NCI-H2227 (cell line): ENCODE results near the gene FAM89A.
"Not testable (repeated sequence)": the region's sequence is repeated elsewhere in the genome, so short reads cannot be mapped to it uniquely, and the experiment has no call there.

Experiments used
- DNase-seq: peaks from one replicate; lab custom pipeline; 2025; ENCODE audit not compliant: unreplicated experiment; lab: John Stamatoyannopoulos, UW

FAM89A gene

GRCh38 chr1:231057410-231057809 is 17.4 kb upstream of the FAM89A start:
- no peak for DNase-seq

DNA sequence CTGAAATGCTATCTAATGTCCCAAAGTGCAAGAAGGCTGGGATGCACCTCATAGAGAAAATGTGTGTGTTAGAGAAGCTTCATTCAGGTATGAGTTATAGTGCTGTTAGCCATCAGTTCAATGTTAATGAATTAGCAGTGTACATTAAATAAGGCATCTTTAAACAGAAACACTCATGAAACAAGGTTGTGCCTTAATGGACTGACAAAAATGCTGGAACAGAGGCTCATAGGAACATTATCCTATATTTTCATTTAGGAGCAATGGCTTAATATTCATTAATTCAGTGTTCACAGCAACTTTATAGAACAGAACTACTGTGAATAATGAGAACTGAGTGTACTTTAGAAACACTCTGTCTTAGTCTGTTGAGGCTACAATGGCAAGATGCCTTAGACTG is 15.2 kb upstream of the FAM89A start:
- DNase-seq = no peak

- DNase-seq = no peak
Measured at GRCh38 chr1:231053493-231054162, 13.6 kb upstream of the FAM89A start.

DNA sequence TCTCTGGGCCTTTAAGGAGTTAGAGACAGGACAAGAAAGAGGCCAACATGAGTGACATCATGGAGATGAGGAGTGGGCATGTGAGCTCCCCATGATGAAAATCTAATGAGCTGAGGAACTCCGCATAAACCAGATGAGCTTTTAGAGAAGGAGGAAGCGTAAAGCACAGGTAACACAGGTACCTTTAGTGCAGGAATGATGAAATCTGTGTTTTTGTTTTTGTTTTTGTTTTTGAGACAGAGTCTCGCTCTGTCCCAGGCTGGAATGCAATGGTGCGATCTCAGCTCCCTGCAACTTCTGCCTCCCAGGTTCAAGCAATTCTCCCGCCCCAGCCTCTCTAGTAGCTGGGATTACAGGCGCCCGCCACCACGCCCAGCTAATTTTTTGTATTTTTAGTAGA is 12.7 kb upstream of the FAM89A start:
- no peak for DNase-seq

DNA sequence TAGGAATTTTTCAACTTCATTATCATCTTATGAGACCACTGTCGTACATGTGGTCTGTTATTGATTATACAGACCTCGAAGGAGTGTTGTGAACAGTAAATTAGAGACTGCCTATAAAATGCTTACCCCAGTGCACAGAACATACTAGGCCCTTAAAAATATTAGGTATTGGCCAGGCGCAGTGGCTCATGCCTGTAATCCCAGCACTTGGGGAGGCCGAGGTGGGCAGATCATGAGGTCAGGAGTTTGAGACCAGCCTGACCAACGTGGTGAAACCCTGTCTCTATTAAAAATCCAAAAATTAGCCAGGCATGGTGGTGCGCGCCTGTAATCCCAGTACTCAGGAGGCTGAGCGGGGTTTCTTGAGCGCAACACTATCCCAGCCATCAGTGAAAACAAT is 10.9 kb upstream of the FAM89A start:
- not testable (repeated sequence) for DNase-seq

DNA sequence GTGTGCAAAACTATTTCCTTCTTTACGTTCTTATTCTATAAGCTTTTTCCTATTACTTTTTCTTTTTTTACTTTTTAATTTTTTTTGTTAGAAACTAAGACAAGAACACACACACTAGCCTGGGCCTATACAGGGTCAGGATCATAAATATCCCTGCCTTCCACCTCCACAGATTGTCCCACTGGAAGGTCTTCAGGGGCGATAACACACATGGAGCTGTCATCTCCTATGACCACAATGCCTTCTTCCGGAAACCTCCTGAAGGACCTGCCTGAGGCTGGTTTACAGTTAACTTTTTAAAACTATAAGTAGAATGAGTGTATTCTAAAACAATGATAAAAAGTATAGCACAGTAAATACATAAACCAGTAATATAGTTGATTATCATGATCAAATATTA is 10.3 kb upstream of the FAM89A start:
- no peak for DNase-seq

DNA sequence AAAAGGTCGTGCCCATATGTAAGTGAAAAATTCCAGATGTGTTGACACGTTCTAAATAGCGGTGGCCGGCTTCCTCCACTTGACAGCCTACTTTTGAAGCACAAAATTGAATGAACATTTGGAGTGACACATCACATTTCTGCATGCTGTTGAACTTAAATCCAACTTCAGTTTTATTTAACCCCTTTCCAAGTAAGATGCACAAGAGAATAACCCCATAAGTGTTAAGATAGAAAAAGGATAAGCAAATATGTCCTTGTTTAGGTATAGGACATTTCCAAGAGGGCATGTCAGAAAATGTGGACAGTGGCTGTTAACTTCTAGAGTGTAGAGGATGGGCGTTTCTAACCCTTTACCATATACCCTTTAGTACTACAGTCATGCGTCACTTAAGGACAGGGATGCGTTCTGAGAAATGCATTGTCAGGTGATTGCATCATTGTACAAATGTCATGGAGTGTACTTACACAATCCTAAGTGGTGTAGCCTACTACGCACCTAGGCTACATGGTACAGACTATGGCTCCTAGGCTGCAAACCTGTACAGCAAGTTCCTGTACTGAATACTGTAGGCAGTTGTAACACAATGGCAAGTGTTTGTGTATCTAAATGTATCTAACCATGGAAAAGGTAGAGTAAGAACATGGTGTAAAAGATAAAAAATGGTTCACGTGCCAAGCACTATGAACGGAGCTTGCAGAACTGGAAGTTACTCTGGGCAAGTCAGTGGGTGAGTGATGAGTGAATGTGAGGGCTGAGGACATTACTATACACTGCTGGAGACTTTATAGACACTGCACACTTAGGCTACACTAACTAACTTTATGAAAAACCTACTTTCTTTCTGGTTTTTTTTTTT is 9.3 kb upstream of the FAM89A start:
- no peak for DNase-seq

DNA sequence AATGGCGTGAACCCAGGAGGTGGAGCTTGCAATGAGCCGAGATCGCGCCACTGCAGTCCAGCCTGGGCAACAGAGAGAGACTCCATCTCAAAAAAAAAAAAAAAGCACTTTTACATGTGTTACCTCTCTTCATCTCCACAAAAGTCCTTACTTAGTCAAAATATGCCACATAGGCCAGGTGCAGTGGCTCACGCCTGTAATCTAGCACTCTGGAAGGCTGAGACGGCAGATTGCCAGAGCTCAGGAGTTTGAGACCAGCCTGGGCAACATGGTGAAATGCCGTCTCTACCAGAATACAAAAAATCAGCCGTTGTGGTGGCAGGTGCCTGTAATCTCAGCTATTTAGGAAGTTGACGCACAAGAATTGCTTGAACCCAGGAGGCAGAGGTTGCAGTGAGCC is 8.4 kb upstream of the FAM89A start:
- DNase-seq = not testable (repeated sequence)

DNA sequence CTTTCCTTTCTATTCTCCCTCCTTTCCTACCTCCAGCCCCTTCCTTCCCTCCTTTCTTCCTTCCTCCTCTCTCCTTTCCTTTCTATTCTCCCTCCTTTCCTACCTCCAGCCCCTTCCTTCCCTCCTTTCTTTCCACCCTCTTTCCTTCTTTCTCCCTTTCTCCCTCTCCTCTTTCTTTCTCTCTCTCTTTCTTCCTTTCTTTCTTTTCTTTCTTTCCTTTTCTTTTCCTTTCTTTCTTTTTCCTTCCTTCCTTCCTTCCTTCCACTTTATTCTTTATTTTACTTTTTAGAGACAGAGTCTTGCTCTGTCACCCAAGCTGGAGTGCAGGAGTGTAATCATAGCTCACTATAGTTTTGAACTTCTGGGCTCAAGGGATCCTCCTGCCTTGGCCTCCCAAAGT is 7.5 kb upstream of the FAM89A start:
- not testable (repeated sequence) for DNase-seq

DNA sequence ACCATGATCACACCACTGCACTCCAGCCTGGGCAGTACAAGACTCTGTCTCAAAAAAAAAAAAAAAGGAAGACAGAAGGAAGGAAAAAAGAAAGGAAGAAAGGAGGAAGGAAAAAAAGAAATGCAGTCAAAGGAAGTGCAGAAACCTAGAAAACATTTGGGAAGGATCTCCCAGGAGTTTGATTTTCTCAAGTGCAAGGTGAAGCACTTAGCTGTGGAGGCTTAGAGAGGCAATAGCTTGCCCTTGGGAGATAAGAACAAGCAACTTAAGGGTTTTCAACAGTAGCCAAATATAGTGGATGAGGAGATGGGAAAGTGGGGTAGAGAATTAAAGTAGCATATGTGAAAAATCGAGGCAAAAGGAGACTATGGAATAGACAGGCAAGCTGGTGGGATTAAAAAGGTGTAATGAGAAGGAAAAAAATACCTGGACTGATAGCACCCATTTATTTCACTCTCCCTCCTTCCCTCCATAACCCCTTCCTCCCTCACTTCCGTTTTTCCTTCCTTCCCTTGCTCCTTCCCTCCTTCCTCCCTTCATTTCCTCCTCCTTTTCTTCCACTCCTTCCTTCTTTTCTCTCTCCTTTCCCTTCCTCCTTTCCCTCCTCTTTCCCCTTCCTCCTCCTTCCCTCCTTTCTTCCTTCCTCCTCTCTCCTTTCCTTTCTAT is 6.8 kb upstream of the FAM89A start:
- DNase-seq = no peak

- not testable (repeated sequence) for DNase-seq
Measured at GRCh38 chr1:231045921-231046729, 6.1 kb upstream of the FAM89A start.

DNA sequence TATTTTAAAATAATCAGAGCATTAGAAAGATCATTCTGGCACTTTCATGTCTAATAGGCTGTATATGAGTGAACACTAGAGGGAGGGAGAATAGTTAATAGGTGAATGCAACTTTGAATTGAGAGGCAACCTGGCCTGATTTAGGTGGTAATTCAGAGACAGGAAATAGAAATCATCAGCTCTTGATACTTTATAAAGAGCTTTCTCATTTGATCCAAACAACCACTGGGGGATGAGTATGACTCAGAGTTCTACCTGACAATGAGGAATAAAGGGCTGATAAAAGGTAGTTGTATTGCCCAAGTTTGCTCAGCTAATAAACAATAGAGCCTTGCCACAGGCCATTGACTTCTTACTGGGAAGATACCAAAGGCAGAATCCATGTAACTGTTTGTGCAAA is 5.2 kb upstream of the FAM89A start:
- DNase-seq = no peak

DNA sequence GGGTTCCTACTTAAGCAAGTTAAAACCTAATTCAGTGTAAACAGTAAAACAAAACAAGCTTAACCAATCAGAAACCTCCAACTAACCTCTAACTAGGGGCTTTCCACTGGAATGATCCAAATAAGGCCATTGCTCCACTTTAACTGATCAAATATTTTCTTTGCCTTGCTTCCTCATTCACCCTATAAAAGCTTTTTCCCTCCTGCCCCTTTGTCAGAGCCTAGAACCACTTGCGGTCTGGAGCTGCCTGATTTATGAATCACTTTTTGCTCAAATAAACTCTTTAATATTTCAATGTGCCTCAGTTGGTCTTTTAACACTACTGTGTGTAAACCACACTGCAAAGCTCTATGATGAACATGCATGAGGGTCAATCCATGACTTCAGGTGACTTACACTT is 4.5 kb upstream of the FAM89A start:
- DNase-seq = no peak

DNA sequence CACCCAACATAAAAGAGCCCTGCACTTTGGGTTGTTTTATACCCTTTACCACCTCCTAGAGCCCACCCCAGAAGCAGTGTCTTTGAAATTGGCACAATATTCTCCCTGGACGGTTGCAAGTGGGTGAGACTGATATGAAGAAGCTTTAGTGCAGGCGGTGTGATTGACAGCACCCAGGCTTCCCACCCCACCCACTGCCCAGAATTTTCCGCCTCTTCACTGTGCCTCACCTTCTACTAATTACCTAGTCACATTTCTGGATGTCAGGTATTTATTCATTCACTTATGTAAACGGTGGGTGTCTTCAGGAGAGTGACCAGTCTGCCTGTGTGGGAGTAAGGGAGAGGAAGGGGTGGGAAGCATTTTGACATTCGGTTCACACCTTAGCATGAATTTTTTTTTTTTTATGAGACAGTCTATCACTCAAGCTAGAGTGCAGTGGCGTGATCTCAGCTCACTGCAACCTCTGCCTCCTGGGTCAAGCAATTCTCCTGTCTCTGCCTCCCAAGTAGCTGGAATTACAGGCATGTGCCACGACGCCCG is 1.7 kb upstream of the FAM89A start:
- DNase-seq = no peak

- peak; percentile 12 for DNase-seq
Measured at GRCh38 chr1:231040800-231041718, 1.0 kb upstream of the FAM89A start.

DNA sequence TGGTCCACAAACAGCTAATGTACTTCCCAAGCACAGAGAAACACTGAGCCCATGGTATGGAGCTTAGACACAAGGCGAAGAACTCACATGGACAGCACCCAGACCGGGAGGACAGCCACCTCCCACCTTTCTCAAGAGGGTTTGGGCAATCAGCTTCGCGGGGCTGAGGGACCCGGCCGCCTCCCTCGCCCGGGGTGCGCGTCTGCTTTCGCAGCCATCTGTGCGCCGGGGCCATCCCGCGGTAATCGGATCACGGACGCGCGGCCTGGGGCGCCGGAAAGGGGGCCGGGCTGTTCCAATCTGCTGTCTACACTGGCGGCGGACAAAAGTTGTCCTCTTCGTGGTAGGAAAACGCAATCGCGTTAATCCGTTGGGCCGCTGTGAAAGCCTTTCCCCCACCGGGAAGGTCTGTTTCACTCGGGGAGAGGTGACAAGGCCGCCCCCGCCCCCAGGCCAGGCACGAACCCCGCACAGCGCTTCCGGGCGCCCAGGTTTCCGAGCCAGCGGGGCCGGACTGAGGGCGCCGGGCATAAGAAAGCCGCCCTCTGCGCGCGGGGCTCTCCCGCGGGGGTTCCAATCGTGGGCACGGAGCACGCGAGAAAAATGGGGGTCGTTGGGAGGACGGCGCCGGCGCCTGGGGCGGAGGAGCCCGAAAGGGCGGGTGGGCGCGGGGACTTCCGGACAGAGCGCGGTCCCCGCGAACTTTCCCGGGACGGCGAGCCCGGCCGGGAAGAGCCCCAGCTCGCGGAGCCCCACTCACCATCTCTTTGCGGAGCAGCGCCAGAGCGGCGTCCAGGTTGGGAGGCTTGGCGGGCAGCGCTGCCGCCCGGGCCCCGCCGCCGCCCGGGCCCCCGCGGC is 664 bp downstream of the FAM89A start:
- peak; percentile 29 for DNase-seq

DNA sequence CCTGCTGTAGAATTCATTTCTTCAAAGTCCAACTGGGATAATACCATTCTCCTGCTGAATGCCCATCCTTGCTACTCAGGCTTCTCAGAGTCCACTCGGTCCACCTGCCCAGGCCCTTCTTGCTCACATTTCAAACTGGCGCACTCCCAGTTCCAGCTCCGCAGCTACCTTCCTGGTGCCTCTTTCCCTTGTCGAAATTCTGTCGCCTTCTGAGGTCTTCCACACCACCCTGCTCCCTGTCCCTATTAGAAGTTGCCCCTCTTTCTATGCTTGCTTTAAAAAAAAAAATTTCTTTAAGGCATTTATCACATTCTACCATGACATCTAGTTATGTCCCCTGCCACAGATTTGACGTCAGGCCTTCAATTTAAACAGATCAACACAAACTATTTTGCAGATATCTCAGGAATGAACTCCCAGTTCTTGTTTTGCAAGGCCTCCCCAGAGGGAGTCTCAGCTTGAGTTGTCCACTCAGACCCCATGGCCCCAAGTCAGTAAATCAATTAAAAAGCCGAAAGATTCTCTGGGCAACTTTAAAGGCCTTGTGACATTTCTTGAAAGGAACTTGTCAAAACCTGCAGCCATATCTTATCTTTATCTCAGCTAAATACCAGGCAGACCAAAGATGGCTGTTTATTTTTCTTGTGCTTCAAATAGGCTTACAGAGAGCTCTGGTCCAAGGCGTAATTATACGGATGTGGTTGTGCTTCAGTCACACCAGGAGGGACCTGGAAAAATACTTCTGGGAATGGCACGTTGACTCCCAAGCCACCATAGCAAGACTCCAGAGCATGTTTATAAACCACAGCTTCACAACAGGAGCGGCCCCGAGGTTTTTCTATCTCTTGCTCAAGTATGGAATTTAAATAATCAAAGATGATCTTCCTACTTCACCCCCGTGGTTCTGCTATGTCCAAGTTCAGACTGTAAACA is 2.2 kb downstream of the FAM89A start:
- no peak for DNase-seq

- no peak for DNase-seq
Measured at GRCh38 chr1:231036416-231036815, 3.6 kb downstream of the FAM89A start.
